Motor neuron (in vitro differentiated cells): ENCODE measurements around the gene TFF2. TPM values are rescaled to one million over a fixed set of nuclear protein-coding genes. Genes with fewer than 3 reads are reported as not detected.

ENCODE experiments used
- ATAC-seq, 8 experiments: fragments of 200-7000 bp; cut with Tn5 transposase; replicated peaks in 6 of 8; 2 replicates each; pipeline ENCODE4 v1.8.0; 2021; ENCODE audit warnings: mild to moderate bottlenecking in 8 of 8, moderate library complexity in 8 of 8
- H3K27ac ChIP-seq, 2 donors: fragments of 250-450 bp; sonication (Bioruptor Pico); 2 replicates each; pipeline ENCODE4 v1.9.0; 2021; ENCODE audit warnings: antibody characterized with exemption in 2 of 2, mild to moderate bottlenecking in 2 of 2, moderate library complexity in 1 of 2
- H3K4me1 ChIP-seq, 2 donors: fragments of 250-450 bp; sonication (Bioruptor Pico); replicated peaks in 1 of 2; 2 replicates each; pipeline ENCODE4 v1.6.1; 2021; ENCODE audit warnings: antibody characterized with exemption in 2 of 2, mild to moderate bottlenecking in 2 of 2, moderate library complexity in 1 of 2
- H3K4me3 ChIP-seq, 5 donors: fragments of 250-450 bp; sonication (Bioruptor Pico); 2 replicates each; pipeline ENCODE4 v1.9.0; 2021; ENCODE audit warnings: antibody characterized with exemption in 5 of 5, mild to moderate bottlenecking in 5 of 5, moderate library complexity in 4 of 5
- WGBS, 10 experiments: fragments of 450-650 bp; shearing (Covaris generic); methylation state at CpG; one replicate each; pipeline ENCODE4 v1.0.0; 2022; 5-methylcytosine and 5-hydroxymethylcytosine counted together
- in situ Hi-C, 9 experiments: fragments of 400-800 bp; cut with MboI; loops; one replicate each; pipeline ENCODE4 v1.15.0; 2021; ENCODE audit warnings: low sequenced_read_pairs in 9 of 9, low pct_unique_long_range_greater_than_20kb in 2 of 9; ENCODE audit not compliant: unreplicated experiment in 9 of 9
- total RNA-seq, 8 experiments: library from RNA; unstranded; fragments of 300-600 nt; gene quantifications; 2 replicates each; pipeline versions ENCODE4 v1.2.3 to v1.2.4, GENCODE V29; 2022

Gene TFF2
- total RNA-seq, 8 experiments from 2014 or later, result not detected

DNA sequence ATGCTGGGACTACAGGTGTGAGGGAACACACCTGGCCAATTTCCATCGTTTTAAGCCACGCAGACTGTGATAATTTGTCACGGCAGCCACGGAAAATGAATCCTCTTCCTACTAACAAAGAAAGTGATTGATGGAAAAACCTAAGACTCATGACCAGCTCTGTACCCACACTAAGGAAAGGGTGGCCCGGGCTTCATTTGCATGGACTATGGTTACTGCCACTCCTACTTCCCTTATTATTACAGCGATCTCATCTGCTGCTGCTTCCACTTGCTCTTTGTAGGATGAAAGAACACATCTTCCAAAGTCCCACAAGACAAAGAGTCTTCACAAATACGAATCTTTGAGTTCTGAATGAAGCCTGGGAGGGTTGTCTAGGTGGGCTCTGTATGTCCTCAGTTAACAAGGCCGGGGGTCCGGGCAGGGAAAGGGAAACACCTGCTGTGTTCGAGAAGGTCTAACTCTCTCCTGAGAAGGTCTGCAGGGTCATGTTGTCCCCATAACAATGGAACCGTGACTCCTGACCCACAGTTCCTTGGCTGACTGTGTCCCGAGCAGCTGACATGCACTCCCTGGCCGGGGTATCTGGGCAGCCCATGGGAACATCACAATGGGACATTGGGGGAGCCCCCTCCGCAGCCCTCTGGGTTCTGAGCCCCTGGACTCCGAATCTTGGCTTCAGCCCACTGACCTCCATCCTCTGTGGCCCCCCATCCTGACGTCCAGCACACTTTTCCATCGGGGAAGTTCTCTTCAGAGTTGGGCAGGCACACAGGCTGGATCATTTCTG lies 28.8 kb upstream of the TFF2 start:
- Histone ChIP-seq H3K27ac (no peak overlapping the region), H3K4me1 (no peaks in the 10 kb centered on the region), H3K4me3 (no peak overlapping the region)
- 40 to 92% (median 76%) methylated on average over 4 to 15 of the region's 17 CpGs; no CpG with 5 or more reads in 2 of the 10 experiments for WGBS, 10 experiments
- ATAC-seq, result peak in 1 of 8 experiments; percentile 35
- in situ Hi-C loops, result no loop called here

DNA sequence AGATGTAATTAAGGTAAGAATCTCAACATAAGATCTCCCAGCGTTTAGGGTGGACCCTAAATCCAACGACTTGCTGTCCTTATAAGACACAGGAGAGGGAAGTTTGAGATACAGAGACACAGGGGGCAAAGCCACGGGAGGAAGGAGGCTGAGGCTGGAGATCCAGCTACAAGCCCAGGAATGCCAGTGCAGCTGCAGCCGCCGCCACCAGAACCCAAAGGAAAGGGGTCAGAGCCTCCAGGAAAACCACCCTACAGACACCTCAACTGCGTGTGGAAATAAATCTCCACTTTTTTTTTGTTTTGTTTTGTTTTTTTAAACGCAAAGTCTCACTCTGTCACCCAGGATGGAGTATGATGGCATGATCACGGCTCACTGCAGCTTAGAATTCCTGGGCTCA lies 27.6 kb upstream of the TFF2 start:
- Histone ChIP-seq H3K4me3 (no peak overlapping the region), H3K4me1 (no peaks in the 10 kb centered on the region), H3K27ac (no peak overlapping the region)
- in situ Hi-C loops, result no loop called here
- 24 to 91% (median 55%) methylated on average over 2 to 6 of the region's 8 CpGs; no CpG with 5 or more reads in 4 of the 10 experiments for WGBS, 10 experiments
- no peak for ATAC-seq

DNA sequence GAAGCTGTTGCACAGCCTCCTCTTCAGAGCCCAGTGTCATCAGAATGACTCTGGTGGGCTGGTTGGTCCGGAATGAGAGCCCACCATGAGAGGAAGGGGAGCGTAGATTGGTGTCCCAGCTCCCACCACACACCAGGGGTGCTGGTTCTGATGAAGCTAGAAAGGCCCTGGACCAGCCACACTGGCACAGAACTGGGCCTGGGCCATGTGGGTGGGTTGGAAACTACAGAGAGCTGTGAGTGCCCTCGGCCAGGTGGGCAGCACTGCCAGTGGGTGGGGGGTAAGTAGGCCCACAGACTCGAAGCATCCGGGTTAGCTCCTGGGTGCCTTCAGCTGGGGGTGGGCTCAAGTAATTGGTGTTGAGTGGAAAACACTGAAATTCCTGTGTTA lies 27.2 kb upstream of the TFF2 start:
- 10% methylated on average over 4 of the region's 5 CpGs; no CpG with 5 or more reads in 9 of the 10 experiments for WGBS, 10 experiments
- ATAC-seq, result no peak
- in situ Hi-C loops, result no loop called here
- H3K4me3 ChIP-seq, result no peak overlapping the region
- no peaks in the 10 kb centered on the region for H3K4me1 ChIP-seq
- H3K27ac ChIP-seq, result no peak overlapping the region

DNA sequence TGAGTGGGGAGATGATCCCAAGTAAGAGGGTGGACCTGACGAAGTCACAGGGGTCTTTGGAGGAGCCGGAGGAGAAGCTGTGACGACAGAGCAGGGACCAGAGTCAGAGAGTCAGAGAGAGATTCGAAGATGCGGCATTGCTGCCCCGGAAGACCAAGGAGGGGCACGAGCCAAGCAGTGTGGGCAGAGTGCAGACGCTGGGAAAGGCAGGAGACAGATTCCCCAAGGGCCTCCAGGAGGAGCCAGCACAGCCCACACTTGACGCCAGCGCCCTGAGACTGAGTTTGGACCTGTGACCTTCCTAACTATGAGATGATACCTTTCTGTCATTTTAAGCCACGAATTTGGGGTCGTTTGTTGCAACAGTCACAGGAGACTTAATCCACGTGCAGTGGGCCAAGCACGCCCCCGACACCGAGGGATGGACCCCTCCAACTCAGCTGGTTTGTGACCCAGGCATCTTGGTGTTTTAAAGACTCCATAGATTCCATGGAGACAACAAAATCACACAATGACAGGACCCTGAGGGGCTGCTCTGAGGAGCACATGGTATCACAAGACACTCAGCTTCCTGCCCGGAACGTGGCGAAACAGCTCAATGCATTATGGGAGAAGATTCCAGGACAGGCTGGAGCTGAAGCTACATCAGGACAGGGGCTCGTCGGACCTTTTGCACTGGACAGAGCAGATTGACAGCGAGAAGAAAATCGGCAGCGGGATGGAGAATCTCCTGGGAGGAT lies 26.6 kb upstream of the TFF2 start:
- H3K27ac ChIP-seq, result no peak overlapping the region
- in situ Hi-C loops, result no loop called here
- no peaks in the 10 kb centered on the region for H3K4me1 ChIP-seq
- WGBS, 10 experiments, result 20 to 94% (median 74%) methylated on average over 1 to 13 of the region's 24 CpGs; no CpG with 5 or more reads in 2 of the 10 experiments
- no peak for ATAC-seq
- no peak overlapping the region for H3K4me3 ChIP-seq

DNA sequence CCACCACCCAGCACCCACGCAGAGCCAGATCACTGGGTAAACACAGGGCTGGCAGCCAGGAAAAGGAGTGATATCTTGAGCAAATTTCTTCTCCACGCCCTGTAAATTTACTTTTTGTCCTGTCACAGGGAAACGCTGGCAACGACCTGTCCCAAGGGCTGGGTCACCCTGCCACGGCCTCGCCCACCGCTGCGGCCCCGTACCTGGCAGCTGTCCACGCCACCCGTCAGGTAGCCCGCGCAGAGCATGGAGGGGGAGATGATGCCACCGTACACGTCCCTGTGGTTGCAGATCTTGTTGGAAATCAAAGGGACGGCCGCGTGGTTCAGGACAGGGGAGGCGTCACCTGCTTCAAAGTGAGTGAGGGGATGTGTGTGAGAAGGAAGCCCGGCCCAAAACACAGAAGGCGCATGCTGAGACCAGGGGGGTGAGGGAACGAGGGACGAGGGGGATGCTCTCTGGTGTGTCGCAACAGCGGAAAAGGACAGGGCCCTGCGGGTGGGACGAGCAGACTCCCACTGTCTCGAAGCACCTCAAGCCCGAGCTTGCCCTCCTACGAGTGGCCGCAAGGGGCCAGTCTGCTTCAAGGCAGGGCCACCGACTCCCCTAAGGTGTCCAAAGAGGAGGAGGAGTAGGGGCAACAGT lies 25.7 kb upstream of the TFF2 start:
- no peak for ATAC-seq
- in situ Hi-C loops, result no loop called here
- Histone ChIP-seq H3K4me3 (no peak overlapping the region), H3K4me1 (no peaks in the 10 kb centered on the region), H3K27ac (no peak overlapping the region)
- WGBS, 10 experiments, result 28 to 95% (median 83%) methylated on average over 1 to 19 of the region's 32 CpGs; no CpG with 5 or more reads in 5 of the 10 experiments

DNA sequence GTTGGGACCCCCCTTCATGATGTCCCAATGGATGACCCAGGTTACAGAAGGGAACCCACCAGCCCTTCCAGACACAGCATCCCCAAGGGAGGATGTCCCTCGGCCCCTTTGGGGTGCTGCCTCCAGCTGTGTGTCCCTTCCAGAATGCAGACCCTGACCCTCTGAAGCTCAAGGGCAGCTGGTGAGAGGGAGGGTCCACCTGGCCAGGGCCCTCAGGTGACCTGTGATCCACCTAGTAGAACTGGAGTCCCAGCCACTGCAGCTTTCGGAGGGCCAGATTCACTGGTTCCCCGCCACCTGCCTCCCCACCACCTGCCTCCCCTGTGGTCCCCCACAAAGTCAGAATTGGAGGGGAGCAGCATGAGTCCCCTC lies 25.2 kb upstream of the TFF2 start:
- ATAC-seq, result no peak
- Histone ChIP-seq H3K4me1 (no peaks in the 10 kb centered on the region), H3K4me3 (no peak overlapping the region), H3K27ac (no peak overlapping the region)
- 0 to 90% methylated on average over 2 of the region's 3 CpGs; no CpG with 5 or more reads in 8 of the 10 experiments for WGBS, 10 experiments
- in situ Hi-C loops, result no loop called here

DNA sequence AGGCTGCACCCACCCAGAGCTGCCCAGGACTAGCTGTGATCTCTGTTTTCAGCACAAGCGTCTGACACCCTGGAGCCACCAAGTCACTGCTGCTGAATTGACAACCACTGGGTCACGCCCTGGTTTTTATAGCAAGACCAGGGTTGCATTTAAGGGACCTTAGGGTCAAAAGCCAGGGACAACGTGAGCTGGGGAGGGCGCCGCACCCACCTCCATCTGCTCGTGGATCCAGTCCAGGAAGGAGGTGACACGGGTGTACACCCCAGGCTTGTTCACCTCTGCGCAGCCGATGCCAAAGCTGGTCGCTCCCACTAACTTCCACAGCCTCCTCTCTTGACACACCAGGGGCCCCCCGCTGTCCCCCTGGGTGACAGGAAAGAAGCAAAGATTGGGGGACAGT lies 24.7 kb upstream of the TFF2 start:
- Histone ChIP-seq H3K4me3 (no peak overlapping the region), H3K27ac (no peak overlapping the region), H3K4me1 (no peaks in the 10 kb centered on the region)
- 0 to 100% (median 63%) methylated on average over 1 to 6 of the region's 11 CpGs; no CpG with 5 or more reads in 6 of the 10 experiments for WGBS, 10 experiments
- ATAC-seq, result peak in 4 of 8 experiments; percentile 8 to 15 (median 10)
- in situ Hi-C loops, result no loop called here

DNA sequence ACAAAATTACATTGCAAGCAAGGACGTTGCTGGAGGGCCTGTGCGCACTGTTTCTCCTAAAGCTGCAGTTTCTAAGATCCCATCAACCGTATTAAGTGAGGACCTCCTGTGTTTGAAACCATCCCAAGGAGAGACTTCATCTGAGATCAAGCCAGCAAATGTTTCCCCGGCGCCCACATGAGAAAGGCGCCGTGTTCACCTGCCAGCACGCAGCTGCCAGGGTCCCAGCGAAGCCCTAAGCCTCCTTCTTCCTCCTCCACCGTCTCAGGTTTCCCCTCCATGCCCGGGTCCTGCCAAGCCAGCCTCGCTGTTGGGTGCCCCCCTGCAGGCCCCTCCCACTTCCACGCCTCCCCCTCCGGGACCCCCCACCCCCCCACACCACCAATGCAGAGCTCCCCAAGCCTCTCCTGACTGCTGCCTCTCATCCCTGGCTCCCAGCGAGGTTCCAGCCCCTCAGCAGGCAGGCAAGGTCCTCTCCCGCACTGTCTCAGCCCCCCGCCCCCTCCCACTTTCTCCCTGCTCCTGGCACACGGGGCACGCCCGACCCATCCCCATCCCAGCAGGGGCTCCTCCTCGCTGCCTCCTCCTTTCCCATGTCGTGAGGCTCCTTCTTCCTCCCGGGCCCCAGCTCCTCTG lies 24.2 kb upstream of the TFF2 start:
- ATAC-seq, result peak in 5 of 8 experiments; percentile 44 to 67 (median 63)
- Histone ChIP-seq H3K4me3 (no peak overlapping the region), H3K4me1 (peaks cover 0 to 2% of the 10 kb centered on the region in 2 donors), H3K27ac (no peak overlapping the region)
- in situ Hi-C loops, result loop anchor here in 1 of 9 experiments (25.0 kb wide), 1 partner anchor 87 kb away; no protein-coding TSS in a partner anchor
- WGBS, 10 experiments, result 10 to 87% (median 71%) methylated on average over 2 to 8 of the region's 23 CpGs; no CpG with 5 or more reads in 3 of the 10 experiments

DNA sequence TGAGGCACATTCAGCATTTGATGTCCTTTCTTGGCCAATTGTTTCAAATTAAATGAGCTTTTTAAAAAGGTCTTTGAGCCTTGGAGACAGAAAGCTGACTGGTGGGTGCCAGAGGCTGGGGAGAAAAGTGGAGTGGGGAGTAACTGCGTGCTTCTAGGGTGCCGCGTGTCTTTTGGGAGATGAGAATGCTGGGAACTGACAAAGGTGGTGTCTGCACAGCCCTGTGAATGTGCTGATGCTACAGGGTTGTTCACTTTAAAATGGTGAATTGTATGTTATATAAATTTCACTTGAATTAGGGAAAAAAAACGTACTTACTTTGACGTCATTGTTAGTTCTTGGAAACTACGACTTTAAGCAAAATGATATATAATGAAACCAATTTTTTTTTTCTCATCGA lies 23.7 kb upstream of the TFF2 start:
- no peak for ATAC-seq
- H3K4me3 ChIP-seq, result no peak overlapping the region
- in situ Hi-C loops, result loop anchor here in 1 of 9 experiments (25.0 kb wide), 1 partner anchor 88 kb away; no protein-coding TSS in a partner anchor
- 16 to 88% (median 65%) methylated on average over 1 to 7 of the region's 7 CpGs; no CpG with 5 or more reads in 2 of the 10 experiments for WGBS, 10 experiments
- no peak overlapping the region for H3K27ac ChIP-seq
- H3K4me1 ChIP-seq, result peaks cover 0 to 2% of the 10 kb centered on the region in 2 donors

DNA sequence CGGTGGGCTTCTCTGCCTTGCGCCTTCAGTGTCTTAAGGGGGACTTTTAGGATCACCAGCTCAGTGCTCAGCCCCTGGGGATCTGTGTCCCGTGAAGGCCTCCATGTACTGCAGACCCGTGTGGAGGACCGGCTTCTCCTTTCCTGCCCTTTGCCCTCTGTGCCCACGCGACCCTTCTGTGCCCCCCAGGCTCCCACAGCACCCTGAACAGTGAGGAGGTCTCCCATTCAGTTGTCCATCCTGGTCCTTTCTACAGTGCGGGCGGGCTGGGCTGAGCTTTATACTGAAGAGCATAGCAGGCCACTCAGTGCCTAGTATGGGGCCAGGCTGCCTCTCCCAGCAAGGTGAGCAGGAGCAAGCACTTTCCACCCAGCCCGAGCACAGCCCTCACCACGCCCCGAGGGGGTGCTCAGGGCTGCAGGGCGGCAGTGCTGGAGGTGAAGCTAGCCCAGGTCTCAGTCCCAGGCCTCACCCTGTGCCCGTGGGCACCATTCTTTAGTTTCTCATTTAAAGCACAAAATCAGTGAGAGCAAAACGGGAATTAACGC lies 23.2 kb upstream of the TFF2 start:
- 10 to 100% (median 60%) methylated on average over 1 to 4 of the region's 16 CpGs; no CpG with 5 or more reads in 3 of the 10 experiments for WGBS, 10 experiments
- ATAC-seq, result no peak
- Histone ChIP-seq H3K27ac (no peak overlapping the region), H3K4me1 (peaks cover 0 to 2% of the 10 kb centered on the region in 2 donors), H3K4me3 (no peak overlapping the region)
- in situ Hi-C loops, result loop anchor here in 1 of 9 experiments (25.0 kb wide), 1 partner anchor 88 kb away; no protein-coding TSS in a partner anchor

DNA sequence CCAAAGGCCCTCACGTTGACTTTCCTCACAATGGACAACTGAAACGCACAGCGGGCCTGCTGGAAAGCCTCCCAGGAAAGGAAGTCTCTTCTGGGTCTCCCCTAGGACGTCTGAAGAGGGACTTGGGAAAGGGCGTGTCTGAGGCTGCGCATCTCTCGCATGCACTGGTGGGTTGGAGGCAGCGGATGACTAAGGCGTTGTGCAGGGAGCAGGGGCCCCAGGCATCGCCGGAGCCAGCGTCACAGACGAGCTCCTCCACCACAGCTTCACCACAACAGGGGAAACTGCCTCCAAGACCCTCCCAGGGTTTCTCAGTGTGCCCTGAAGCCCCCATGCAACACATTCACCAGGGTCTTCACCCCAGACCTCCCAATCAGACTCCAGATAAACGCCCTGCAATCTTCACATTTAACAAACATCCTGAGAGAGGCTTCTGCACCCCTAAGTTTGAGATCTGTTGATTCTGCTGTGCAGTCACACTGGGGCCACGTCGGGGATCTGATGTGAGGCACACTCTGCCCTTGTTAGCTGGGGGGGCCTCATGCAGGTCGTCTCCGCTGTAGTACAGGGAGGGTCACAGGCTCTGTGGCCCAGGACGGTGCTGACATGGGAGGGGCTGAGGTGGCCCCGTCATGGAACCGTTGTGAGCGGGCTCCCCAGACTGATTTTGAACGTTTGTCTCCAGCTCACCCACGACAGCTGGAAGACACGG lies 22.6 kb upstream of the TFF2 start:
- in situ Hi-C loops, result loop anchor here in 1 of 9 experiments (25.0 kb wide), 1 partner anchor 89 kb away; no protein-coding TSS in a partner anchor
- peaks cover 0 to 2% of the 10 kb centered on the region in 2 donors for H3K4me1 ChIP-seq
- ATAC-seq, result no peak
- 50 to 89% (median 79%) methylated on average over 2 to 7 of the region's 25 CpGs; no CpG with 5 or more reads in 4 of the 10 experiments for WGBS, 10 experiments
- no peak overlapping the region for H3K27ac ChIP-seq
- no peak overlapping the region for H3K4me3 ChIP-seq
